ENCODE data around the gene TSPAN2.

DNA sequence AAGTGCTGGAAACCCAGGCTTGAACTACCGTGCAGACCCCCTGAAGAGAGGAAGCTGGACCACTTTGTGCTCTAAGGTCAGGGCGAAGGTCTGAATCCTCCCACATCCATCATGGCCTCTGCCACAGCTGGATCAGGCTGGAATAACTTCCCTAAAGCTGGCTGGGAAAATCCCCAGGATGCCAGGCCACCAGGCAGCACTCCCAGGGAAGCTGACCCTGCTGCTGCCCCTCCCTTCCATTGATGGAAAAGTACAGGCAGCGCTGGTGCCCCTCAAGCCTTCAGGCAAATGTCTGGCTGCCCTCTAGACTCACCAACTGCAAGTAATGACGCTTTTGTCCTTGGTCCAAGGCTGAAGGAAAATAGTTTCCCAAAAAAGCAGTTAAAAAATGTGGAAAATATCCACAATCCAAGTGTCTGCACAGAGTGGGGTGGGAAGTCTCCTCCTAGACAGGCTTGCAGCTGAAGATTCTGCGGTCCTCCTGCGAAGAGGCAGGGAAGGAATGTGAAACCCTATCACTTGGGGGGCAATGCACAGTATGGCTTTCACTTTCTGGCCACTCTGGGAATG, 39.9 kb upstream of the TSPAN2 start:
- TF ChIP-seq POU6F1 (CRISPR knock-in tag; IDR thresholded peaks at IDR 0.05; ENCODE audit: borderline replicate concordance, low read depth) (no peak), ZFP30 (CRISPR knock-in tag; IDR thresholded peaks at IDR 0.05) (no peak)
